HG02588 (cell line): ENCODE measurements around the gene PTPN4.

Source experiments
- ATAC-seq: cut with Tn5 transposase; IDR thresholded peaks from one replicate; pipeline ENCODE4 v1.9.1; 2021; ENCODE audit warnings: mild to moderate bottlenecking, moderate library complexity; ENCODE audit not compliant: unreplicated experiment

The PTPN4 gene, protein sequence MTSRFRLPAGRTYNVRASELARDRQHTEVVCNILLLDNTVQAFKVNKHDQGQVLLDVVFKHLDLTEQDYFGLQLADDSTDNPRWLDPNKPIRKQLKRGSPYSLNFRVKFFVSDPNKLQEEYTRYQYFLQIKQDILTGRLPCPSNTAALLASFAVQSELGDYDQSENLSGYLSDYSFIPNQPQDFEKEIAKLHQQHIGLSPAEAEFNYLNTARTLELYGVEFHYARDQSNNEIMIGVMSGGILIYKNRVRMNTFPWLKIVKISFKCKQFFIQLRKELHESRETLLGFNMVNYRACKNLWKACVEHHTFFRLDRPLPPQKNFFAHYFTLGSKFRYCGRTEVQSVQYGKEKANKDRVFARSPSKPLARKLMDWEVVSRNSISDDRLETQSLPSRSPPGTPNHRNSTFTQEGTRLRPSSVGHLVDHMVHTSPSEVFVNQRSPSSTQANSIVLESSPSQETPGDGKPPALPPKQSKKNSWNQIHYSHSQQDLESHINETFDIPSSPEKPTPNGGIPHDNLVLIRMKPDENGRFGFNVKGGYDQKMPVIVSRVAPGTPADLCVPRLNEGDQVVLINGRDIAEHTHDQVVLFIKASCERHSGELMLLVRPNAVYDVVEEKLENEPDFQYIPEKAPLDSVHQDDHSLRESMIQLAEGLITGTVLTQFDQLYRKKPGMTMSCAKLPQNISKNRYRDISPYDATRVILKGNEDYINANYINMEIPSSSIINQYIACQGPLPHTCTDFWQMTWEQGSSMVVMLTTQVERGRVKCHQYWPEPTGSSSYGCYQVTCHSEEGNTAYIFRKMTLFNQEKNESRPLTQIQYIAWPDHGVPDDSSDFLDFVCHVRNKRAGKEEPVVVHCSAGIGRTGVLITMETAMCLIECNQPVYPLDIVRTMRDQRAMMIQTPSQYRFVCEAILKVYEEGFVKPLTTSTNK

DNA sequence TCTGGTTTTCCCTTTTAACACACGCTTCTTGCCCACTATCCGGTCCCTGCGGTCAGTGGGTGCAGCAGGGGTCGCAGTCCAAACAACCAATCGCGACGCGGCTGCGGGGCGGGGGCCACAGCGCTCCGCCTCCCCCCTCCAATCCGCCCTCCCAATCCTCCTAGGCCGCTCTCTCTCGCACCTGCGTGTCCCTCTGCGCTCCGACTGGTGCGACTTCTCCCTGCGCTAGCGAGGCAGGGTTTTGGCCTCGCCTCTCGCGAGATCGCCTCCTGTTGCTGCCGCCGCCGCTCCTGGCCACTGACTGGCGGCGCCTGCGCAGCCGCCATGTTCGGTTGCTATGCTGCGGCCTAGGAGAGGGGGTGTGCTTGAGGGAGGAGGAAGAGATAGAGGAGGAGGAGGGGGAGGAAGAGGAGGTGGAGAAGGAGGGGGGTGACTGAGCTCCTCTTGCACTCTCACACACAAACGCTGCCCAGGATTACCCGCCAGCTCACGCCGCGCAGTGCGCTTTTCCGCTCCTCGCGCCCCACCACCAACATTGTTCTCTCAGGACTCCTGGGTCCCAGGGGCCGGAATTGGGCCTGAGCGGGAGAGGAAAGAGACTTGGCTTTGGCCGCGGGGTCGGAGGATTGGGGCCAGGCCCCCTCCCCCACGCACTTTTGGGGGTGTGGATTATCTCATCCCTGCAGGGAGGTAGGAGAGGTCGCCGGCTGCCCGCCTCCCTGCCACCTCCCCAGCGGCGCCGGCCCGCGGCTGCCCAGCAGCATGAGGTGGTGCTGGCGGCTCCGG is at the start of gene PTPN4:
Gene PTPN4, plus strand, starts transcription at position 472 of the 786 bp plus-strand sequence. CDS start 49,932 bp downstream, outside the sequence.
- peak; percentile 94 for ATAC-seq

DNA sequence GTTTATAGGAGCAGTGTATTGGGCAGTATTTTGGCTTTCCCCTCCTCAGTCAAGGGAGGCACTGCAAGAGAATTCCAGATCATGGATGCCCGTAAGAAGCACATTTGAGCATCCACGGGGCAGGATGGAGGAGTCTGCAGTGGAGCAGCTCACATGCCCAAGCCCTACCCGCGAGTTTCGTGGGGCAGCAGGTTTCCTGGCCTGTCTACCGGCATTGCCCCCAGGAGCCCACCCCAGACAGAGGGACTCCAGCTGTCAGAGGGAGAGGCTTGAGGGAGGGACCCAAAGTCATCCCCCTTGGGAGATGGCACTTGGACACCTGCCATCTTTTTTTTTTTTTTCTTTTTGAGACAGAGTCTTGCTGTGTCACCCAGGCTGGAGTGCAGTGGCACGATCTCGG is 49.4 kb upstream of the PTPN4 start:
- no peak for ATAC-seq

DNA sequence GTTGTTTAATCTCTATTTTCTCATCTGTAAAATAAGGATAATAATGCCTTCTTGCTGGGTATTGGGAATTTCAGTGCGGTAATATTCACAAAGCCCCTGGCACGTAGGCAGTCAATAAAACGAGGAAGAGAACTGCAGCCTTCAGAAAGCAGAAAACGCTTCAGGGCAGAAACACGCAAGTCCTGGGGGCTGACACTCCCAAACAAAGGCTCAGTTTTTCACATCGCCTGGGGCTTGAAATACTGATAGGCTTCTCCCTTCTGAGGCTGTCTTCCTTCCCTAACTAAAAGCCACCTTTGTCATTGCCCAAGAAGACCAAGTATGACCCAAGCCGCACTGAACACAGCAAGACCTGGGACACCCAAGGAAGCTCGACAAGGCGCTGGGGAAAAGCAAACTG is 48.4 kb upstream of the PTPN4 start:
- no peak for ATAC-seq

DNA sequence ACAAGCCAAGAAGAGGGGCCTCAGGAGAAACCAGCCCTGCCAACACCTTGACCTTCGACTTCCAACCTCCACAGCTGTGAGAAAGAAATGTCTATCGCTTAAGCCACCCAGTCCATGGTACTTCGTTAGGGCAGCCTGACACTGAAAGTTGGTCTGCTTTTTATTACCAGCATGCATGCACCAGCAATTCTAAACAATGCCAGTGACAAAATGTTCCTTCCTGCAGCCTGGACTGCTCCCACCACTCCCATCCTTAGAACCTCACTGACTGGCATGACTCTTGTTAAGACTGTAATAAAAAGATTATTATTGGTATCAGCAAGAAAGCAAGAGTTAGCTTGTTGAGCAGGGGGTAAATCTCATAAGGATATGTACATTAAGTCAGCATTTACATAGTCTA is 47.2 kb upstream of the PTPN4 start:
- ATAC-seq: no peak

DNA sequence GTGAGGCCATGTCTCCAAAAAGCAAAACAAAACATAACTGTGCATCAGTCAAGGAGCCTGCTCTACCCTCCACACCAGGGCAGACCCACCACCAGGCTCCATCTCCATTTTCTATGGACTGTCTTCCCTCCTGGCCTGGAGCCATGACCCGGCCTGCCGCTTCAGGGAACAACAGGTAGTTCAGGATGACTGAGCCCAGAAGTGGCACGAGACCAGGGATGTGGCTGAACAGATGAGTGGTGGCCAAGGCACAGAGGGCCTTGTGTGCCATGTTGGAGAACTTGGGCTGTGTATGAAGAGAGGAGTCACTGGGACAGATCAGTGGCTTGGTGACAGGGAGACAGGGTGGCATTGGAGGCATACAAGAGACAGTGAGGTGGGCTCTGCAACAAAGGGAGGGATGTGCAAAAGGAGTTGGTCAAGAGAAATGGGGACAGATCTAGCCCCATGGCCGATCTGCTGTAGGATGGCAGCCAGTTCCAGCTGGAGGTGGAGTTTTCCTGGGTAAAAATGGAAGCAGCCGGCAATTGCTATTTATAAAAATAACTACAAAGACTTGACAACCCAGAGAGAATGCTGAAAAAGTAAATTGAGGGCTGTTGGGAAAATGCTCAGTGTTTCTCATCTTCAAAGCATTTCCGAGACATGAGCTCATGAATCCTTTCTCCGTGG is 45.8 kb upstream of the PTPN4 start:
- no peak for ATAC-seq

DNA sequence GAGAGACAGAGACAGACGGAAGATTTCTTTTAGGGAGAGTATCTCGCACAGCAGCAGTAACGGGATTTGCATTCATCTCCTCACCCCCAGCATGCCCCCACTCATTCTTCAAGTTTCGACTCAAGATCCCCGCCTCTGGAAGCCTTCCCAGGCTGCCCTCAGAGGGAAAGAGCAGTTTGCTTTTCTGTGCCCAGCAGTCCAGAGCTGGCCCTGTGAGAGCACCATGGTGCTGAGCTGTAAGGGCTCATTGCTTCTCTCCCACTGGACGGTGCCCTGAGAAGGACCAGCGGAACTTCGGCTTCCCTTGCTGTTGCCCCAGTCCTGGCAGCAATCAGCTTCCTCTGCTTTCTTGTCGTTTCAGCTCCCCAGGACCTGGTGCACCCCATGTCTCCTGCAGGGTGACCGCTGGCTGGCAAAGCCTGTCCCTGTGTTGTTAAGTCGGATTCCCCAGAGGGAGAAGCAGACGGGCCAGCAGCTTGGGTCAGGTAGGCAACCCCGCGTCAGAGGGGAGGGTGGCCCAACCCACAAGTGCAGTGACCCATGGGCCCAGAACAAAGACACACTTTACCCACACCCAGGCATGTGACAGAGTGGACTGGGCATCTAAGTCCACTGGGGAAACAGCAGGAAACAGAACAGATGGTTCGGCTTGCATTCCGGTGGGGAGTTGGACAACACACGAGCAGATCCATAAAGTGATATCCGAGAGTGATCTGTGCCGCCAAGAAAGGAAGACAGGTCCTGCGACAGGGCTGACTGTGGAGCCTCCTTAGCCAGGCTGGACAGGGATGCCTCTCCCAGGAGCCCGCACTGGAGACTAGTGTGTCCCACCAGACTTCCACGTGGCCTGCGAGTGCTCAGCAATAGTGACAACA is 44.1 kb upstream of the PTPN4 start:
- ATAC-seq: no peak

DNA sequence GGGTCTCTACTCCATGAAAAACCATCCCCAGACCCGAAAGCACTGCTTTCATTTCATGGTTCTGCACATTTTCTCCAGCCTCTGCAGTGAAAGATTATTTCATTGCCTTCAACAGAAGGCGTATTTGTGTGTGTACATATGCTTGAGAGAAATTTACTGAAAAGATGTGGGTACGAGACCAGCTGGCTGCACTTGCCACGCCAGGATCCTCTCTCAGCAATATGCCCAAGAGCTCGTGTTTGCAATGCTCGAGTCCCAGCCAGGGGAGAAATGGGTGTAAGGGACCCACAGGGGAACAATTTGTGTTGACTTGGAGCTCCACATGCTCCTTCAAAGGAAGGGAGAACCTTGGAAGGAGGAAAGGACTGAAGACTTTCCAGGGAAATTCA is 43.4 kb upstream of the PTPN4 start:
- ATAC-seq: no peak

DNA sequence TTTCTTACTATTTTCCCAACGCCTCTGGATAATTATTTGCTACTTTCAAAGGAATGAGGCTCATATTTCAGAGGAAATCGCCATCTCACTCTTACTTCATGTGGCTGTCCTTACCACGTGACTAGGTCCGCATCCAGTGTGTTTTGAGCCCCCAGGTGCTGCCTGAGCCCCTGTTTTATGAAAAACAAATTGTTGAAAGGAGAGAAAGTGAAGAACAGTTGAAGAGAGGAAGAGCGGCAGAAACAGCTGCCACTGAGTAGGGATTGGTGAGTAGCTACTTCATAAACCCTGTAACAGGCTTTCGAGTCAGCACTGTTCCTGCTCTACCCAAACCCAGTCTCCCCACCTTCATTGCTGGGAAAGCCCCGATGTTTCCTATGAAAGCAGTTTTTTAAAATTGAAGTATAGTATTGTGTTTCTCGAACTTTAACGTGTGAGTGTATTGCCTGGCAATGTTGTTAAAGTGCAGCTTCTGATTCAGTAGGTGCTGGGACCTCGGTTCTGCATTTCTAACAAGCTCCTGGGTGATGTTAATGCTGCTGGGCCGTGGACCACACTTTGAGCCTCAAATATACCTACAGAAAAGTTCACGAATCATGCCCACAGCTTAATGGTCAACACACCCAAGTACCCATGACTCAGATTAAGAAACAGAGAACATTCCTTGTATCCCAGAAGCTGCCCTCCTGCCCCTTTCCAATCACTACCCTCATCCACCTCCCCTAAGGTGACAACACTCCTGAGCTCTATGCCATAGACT is 41.0 kb upstream of the PTPN4 start:
- ATAC-seq: no peak

DNA sequence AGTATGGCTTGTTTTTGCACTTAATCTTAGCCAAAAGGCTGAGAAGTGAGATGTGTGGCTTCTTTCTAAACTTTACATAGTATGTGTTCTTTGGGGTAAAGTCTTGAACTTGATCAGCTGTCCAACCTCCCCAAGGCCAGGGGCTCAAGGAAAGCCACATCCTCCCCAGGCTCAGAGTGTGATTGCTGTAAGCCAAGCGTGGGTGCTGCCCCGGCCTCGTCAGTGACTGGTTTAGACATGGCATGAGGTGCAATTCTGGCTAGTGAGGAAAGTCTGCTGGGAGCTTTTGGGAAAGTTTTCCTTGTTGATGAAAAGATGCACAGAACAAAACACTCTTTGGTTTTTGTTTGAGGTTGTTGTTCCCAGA is 40.5 kb upstream of the PTPN4 start:
- no peak for ATAC-seq

DNA sequence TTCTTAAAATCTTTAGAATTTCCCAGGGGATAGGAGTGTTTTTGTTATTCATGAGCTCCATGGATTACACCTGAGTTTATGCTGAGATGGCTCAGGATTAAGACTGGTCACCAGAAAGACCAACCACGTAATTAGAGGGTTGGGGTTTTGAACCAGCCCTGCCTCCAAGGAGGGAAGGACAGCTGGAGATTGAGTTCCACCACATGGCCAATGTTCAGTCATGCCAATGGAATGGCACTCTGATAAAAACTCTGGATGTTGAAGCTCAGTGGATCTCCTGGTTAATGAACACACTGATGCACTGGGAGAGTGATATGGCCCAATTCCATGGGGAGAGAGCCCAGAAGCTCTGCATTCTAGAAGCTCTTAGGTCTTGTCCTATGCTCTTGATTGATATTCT is 38.7 kb upstream of the PTPN4 start:
- ATAC-seq: no peak

DNA sequence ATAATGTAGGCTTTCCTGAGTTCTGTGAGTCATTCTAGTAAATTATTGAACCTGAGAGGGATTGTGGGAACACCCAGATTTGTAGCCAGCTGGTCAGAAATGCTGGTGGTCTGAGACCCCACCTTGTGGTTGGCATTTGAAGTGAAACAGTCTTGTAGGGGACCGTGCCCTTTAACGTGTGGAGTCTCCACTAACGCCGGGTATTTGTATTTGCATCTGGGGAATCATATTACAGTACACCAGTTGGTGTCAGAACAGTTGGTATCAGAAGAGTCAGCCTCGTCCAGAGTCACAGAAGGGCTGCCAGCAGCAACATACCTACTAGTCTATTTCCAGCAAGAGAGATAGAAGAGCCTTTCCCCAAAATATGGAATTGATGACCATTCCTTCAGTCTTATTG is 38.3 kb upstream of the PTPN4 start:
- no peak for ATAC-seq

DNA sequence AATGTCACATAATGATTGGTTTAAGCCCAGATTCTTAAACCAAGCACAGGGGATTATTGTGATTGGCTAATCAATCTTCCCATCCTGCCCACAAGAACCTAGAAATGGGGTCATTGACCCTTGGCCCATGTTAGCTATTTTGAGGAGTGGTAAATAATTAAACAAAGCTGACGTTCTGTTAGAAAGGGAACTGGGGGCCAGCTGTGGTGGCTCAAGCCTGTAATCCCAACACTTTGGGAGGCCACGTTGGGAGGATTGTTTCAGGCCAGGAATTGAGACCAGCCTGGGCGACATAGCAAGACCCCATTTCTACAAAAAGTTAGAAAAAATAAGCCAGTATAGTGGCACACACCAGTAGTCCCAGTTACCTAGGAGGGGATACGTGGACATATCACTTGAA is 37.8 kb upstream of the PTPN4 start:
- ATAC-seq: no peak

DNA sequence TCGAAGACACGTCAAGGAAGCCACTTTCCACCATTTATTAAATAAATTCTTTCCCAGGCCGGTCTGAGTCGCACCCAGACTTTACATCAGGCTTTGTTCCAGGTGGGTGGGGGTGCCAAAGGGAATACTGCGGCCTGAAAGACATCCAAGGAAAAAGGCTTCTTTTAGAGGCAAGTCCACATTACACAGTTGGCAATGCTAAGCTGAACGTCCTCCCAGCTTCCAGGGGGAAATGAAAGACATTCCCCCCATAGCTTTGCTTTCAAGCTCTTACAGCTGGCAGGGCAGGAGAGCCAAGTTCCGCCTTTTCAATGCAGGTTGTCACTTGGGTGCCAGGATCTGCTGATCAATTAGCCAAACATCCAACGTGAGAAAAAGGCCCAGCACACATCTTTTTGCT is 36.5 kb upstream of the PTPN4 start:
- no peak for ATAC-seq

DNA sequence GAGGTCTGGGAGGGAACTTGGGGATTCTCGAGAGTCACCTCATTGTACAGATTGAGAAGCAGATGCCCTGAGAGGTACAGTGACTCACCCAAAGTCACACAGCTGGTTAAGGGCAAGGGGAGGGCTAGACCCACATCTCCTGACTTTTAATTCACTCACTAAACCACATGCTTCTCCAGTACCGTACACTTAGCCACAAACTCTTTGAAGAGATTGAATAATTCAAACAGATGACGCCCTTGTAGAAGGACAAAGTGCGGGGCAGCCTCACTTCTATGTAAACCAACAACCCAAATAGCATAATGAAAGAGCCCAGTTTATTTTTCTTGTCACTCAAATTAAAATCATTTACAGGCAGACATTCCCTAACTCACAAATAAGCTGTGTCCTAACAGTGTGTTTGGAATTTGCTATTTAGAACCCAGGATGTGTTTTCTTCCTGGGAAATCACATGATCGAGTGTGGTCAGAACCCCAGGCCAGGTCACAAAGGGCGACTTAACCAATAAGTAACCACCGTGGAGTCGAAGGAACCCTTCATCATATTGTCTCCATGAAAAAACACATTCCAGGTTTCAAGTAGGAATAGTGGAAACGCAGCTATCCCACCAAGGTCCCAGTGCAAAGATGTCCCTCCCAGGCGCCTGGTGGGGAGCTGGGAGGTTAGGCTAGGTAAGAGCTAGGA is 35.8 kb upstream of the PTPN4 start:
- ATAC-seq: no peak

DNA sequence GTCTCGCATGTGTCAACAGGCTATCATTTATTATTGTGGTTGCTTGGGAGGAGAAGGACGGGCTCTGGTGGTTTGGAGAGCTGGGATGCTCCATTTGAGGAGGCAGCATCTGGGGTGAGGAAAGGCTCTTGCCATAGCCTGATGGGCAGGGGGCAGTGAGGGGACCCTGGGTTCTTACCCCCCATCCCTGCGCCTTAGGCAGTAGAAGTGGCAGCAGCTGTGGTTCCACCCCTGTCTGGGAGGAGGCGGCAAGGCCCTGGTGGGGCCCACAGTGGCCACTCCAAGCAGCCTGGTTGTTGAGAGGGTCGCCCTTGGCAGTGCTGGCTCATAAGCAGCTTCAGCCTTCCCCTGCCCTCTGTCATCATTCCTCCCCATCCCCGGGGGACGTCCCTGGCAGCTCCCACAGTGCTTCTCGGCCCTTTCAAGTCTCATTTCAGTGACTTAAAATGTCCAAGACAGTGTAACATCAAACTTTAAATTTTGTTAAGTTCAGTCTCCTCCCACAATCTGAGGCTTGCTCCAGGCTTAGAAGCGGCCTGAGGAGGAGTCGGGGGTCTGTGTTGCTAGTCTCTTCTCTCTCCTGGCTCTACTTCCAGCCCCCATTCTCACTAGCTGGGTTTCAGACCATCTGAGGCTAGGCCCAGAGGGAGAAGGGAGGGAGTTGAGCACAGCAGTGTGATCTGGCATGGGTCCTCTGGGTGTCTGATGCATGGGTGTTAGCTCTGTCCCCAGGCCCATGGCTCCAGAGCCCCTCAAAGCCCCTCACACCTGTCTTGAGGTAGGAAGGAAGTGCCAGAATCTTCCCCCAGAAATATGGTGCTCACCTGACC is 34.9 kb upstream of the PTPN4 start:
- no peak for ATAC-seq

DNA sequence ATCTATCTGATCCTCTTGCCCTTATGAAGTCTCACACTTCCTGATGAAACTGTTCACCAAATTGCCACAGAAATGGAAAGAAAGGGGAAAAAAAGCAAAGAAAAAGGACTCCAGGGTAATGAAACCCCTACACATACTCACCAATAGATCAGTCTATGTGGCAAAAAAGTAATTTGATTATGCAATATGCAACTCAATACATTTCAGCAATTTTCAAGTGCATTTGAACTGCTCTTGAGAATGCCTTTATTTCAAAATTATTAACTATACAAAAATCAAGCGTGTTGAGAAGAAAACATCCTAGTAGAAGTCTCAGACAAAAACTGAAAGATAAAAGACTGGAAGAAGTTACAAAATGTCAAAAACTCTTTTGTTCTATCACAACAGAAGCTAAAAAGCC is 32.2 kb upstream of the PTPN4 start:
- no peak for ATAC-seq

DNA sequence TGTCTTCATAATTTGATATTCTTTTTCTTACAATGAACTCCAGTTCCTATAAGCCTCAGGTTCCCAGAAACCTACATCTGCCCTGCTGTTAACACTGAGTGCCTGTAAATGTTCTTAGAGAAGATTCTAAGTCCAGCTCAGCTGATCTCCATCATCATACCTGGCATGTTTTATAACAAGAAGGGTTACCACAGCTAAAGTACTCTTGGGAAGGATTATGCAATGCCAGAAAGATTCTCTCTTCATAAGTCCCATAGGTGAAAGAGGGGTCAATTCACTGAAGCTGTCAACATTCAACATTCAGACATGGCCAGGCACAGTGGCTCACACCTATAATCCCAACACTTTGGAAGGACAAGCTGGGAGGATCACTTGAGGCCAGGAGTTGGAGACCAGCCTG is 31.3 kb upstream of the PTPN4 start:
- no peak for ATAC-seq
